SKM-1 (cell line): ENCODE data around the gene TMEM143.
"Not testable (repeated sequence)": the region's sequence is repeated elsewhere in the genome, so short reads cannot be mapped to it uniquely, and the experiment has no call there.

Source experiments
- DNase-seq: peaks from one replicate; lab custom pipeline; 2025; ENCODE audit not compliant: unreplicated experiment; lab: John Stamatoyannopoulos, UW

The TMEM143 gene

GRCh38 chr19:48332351-48332661 lies 31.4 kb downstream of the TMEM143 start:
- no peak for DNase-seq

GRCh38 chr19:48330012-48330681 lies 33.6 kb downstream of the TMEM143 start:
- DNase-seq = no peak

- no peak for DNase-seq
Measured at GRCh38 chr19:48329167-48329891, 34.4 kb downstream of the TMEM143 start.

- peak; percentile 64 for DNase-seq
Measured at GRCh38 chr19:48325265-48325910, 38.4 kb downstream of the TMEM143 start, which contains the start of gene EMP3. Gene EMP3 (plus strand): TSS chr19:48325552. CDS start chr19:48326845, 1,293 bp downstream.

- DNase-seq = peak; percentile 72
Measured at GRCh38 chr19:48321622-48322591, 41.8 kb downstream of the TMEM143 start.

- DNase-seq = peak; percentile 51
Measured at GRCh38 chr19:48321372-48321621, 42.4 kb downstream of the TMEM143 start.

- DNase-seq = no peak
Measured at GRCh38 chr19:48319647-48320541, 43.8 kb downstream of the TMEM143 start.

GRCh38 chr19:48318286-48318987 lies 45.3 kb downstream of the TMEM143 start:
- DNase-seq = no peak

- not testable (repeated sequence) for DNase-seq
Measured at GRCh38 chr19:48317708-48317960, 46.1 kb downstream of the TMEM143 start.

- DNase-seq = no peak
Measured at GRCh38 chr19:48315712-48316111, 48.0 kb downstream of the TMEM143 start.

- no peak for DNase-seq
Measured at GRCh38 chr19:48311384-48311783, 52.4 kb downstream of the TMEM143 start.

GRCh38 chr19:48310227-48310626 lies 53.5 kb downstream of the TMEM143 start:
- DNase-seq = no peak

- DNase-seq = not testable (repeated sequence)
Measured at GRCh38 chr19:48309731-48310130, 54.0 kb downstream of the TMEM143 start.

GRCh38 chr19:48308631-48309586 lies 54.8 kb downstream of the TMEM143 start:
- peak; percentile 2 for DNase-seq

- DNase-seq = no peak
Measured at GRCh38 chr19:48303866-48304265, 59.9 kb downstream of the TMEM143 start.

- DNase-seq = no peak
Measured at GRCh38 chr19:48303367-48303766, 60.4 kb downstream of the TMEM143 start.

GRCh38 chr19:48302600-48302959 lies 61.2 kb downstream of the TMEM143 start:
- no peak for DNase-seq

- DNase-seq = no peak
Measured at GRCh38 chr19:48301886-48302599, 61.7 kb downstream of the TMEM143 start.
